Transverse colon (tissue), 3 donors: ENCODE data around the gene ABHD6.

Experiments used
- CTCF ChIP-seq, 5 experiments: fragments of 200-600 bp in 3 of 5; fragments of 450-650 bp in 2 of 5; sonication (generic) in 3 of 5; IDR thresholded peaks; 1 replicate in 2 of 5; 2 replicates in 3 of 5; pipeline ENCODE4 v1.5.1; 2016 to 2017; ENCODE audit warnings: antibody characterized with exemption in 5 of 5, inconsistent platforms in 3 of 5, mild to moderate bottlenecking in 2 of 5, moderate library complexity in 1 of 5
- EP300 ChIP-seq: sonication (generic); formaldehyde crosslinking; IDR thresholded peaks from one replicate; pipeline ENCODE4 v1.6.1; 2017; ENCODE audit warnings: antibody characterized with exemption, low read depth
- POLR2A ChIP-seq: fragments of 450-650 bp; IDR thresholded peaks from one replicate; pipeline ENCODE4 v1.6.1; 2016; ENCODE audit warnings: antibody characterized with exemption, mild to moderate bottlenecking, moderate library complexity

- TF ChIP-seq CTCF (IDR thresholded peaks at IDR 0.05) (no peak), POLR2A (no peak), EP300 (no peak)
These were observed 103.8 kb downstream of the ABHD6 start for GRCh38 chr3:58341376-58341775.
